ENCODE data around the gene PFKFB2. TPM values are rescaled to one million over a fixed set of nuclear protein-coding genes. Genes with fewer than 3 reads are reported as not detected.

PFKFB2 gene
- total RNA-seq, 1 experiment from 2014 or later: 16.8 TPM

DNA sequence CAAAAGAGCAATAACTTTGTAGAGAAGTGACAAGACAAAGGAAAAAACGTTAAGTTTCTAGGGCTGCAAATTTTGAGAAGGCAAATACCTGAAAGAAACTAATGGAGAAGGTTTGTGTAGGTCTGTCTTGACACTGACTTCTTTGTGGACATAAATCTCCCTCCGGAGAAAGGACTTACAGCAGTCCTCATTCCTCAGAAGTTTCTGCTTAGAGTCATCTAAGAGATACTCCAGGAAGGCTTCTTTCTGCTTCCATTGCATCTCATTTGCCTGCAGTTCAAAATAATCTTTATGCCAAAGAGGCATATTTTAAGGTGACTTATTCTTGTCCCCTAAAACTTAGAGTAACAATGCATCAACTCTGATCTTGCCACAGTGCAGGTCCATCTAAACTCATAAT lies 31.2 kb downstream of the PFKFB2 start:
- ATAC-seq (no peak), DNase-seq (ENCODE audit: low spot score) (no peak)
- H3K27ac Mint-ChIP-seq: no peak overlapping the region
- H3K4me3 Mint-ChIP-seq: no peak overlapping the region
- H3K9me3 Mint-ChIP-seq: no peaks in the 10 kb centered on the region
- no peaks in the 10 kb centered on the region for H3K36me3 Mint-ChIP-seq
- peaks cover 18% of the 10 kb centered on the region for H3K4me1 Mint-ChIP-seq
- TF ChIP-seq ZNF416 (CRISPR knock-in tag; IDR thresholded peaks at IDR 0.05): no peak
- no peak for TF ChIP-seq ZNF281 (CRISPR knock-in tag; IDR thresholded peaks at IDR 0.05)
- no peak for TF ChIP-seq GTF2I (CRISPR knock-in tag; conservative IDR thresholded peaks at IDR 0.05)
- no peak for TF ChIP-seq ZNF121 (CRISPR knock-in tag; IDR thresholded peaks at IDR 0.05)
- TF ChIP-seq ZNF532 (CRISPR knock-in tag; IDR thresholded peaks at IDR 0.05; ENCODE audit: borderline replicate concordance): no peak
- TF ChIP-seq FOXJ3 (CRISPR knock-in tag; IDR thresholded peaks at IDR 0.05; ENCODE audit: borderline replicate concordance): no peak
- no peak for TF ChIP-seq ZNF219 (CRISPR knock-in tag; IDR thresholded peaks at IDR 0.05; ENCODE audit: borderline replicate concordance)
- no peak for TF ChIP-seq CDX4 (CRISPR knock-in tag; IDR thresholded peaks at IDR 0.05; ENCODE audit: borderline replicate concordance)
- TF ChIP-seq JAZF1 (CRISPR knock-in tag; IDR thresholded peaks at IDR 0.05): no peak
- TF ChIP-seq, protein P1, sequence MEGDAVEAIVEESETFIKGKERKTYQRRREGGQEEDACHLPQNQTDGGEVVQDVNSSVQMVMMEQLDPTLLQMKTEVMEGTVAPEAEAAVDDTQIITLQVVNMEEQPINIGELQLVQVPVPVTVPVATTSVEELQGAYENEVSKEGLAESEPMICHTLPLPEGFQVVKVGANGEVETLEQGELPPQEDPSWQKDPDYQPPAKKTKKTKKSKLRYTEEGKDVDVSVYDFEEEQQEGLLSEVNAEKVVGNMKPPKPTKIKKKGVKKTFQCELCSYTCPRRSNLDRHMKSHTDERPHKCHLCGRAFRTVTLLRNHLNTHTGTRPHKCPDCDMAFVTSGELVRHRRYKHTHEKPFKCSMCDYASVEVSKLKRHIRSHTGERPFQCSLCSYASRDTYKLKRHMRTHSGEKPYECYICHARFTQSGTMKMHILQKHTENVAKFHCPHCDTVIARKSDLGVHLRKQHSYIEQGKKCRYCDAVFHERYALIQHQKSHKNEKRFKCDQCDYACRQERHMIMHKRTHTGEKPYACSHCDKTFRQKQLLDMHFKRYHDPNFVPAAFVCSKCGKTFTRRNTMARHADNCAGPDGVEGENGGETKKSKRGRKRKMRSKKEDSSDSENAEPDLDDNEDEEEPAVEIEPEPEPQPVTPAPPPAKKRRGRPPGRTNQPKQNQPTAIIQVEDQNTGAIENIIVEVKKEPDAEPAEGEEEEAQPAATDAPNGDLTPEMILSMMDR (IDR thresholded peaks at IDR 0.05): no peak
- TF ChIP-seq, protein P2, sequence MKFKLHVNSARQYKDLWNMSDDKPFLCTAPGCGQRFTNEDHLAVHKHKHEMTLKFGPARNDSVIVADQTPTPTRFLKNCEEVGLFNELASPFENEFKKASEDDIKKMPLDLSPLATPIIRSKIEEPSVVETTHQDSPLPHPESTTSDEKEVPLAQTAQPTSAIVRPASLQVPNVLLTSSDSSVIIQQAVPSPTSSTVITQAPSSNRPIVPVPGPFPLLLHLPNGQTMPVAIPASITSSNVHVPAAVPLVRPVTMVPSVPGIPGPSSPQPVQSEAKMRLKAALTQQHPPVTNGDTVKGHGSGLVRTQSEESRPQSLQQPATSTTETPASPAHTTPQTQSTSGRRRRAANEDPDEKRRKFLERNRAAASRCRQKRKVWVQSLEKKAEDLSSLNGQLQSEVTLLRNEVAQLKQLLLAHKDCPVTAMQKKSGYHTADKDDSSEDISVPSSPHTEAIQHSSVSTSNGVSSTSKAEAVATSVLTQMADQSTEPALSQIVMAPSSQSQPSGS (CRISPR knock-in tag; IDR thresholded peaks at IDR 0.05; ENCODE audit: borderline replicate concordance, low read depth): no peak
- TF ChIP-seq SMAD3 (CRISPR knock-in tag; IDR thresholded peaks at IDR 0.05; ENCODE audit: borderline replicate concordance): no peak
- TF ChIP-seq ZNF425 (CRISPR knock-in tag; conservative IDR thresholded peaks at IDR 0.05): no peak
- TF ChIP-seq, protein P3, sequence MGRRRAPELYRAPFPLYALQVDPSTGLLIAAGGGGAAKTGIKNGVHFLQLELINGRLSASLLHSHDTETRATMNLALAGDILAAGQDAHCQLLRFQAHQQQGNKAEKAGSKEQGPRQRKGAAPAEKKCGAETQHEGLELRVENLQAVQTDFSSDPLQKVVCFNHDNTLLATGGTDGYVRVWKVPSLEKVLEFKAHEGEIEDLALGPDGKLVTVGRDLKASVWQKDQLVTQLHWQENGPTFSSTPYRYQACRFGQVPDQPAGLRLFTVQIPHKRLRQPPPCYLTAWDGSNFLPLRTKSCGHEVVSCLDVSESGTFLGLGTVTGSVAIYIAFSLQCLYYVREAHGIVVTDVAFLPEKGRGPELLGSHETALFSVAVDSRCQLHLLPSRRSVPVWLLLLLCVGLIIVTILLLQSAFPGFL (CRISPR knock-in tag; IDR thresholded peaks at IDR 0.05; ENCODE audit: borderline replicate concordance): no peak
- no peak for TF ChIP-seq GRHL2 (CRISPR knock-in tag; IDR thresholded peaks at IDR 0.05; ENCODE audit: insufficient replicate concordance, severe bottlenecking)
- TF ChIP-seq, protein P4, sequence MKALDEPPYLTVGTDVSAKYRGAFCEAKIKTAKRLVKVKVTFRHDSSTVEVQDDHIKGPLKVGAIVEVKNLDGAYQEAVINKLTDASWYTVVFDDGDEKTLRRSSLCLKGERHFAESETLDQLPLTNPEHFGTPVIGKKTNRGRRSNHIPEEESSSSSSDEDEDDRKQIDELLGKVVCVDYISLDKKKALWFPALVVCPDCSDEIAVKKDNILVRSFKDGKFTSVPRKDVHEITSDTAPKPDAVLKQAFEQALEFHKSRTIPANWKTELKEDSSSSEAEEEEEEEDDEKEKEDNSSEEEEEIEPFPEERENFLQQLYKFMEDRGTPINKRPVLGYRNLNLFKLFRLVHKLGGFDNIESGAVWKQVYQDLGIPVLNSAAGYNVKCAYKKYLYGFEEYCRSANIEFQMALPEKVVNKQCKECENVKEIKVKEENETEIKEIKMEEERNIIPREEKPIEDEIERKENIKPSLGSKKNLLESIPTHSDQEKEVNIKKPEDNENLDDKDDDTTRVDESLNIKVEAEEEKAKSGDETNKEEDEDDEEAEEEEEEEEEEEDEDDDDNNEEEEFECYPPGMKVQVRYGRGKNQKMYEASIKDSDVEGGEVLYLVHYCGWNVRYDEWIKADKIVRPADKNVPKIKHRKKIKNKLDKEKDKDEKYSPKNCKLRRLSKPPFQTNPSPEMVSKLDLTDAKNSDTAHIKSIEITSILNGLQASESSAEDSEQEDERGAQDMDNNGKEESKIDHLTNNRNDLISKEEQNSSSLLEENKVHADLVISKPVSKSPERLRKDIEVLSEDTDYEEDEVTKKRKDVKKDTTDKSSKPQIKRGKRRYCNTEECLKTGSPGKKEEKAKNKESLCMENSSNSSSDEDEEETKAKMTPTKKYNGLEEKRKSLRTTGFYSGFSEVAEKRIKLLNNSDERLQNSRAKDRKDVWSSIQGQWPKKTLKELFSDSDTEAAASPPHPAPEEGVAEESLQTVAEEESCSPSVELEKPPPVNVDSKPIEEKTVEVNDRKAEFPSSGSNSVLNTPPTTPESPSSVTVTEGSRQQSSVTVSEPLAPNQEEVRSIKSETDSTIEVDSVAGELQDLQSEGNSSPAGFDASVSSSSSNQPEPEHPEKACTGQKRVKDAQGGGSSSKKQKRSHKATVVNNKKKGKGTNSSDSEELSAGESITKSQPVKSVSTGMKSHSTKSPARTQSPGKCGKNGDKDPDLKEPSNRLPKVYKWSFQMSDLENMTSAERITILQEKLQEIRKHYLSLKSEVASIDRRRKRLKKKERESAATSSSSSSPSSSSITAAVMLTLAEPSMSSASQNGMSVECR (CRISPR knock-in tag; IDR thresholded peaks at IDR 0.05; ENCODE audit: borderline replicate concordance): no peak
- POLR2A ChIA-PET: interaction anchor here (1.0 to 1.2 kb wide), 3 partner anchors 31 to 310 kb away, joined by 3 read pairs; partner anchors contain the start of gene PFKFB2
- CTCF ChIA-PET: interaction anchor here (0.6 to 2.5 kb wide), 30 partner anchors 10 to 614 kb away, joined by 3 to 37 read pairs (median 4); partner anchors contain the start of genes CD55, CR1, CR2 and PFKFB2
- H3K27me3 Mint-ChIP-seq (ENCODE audit: low read depth): no peaks in the 10 kb centered on the region

All from WTC11 (cell line).